Measurements from ENCODE around the gene MOBP. TPM values are rescaled to one million over a fixed set of nuclear protein-coding genes. Genes with fewer than 3 reads are reported as not detected.

The MOBP gene
- total RNA-seq, 4 donors from 2014 or later = not detected

- TF ChIP-seq CTCF (IDR thresholded peaks at IDR 0.05; ENCODE audit: low read depth) = no peak
Measured at GRCh38 chr3:39443530-39443929, 23.9 kb upstream of the MOBP start.

GRCh38 chr3:39445927-39446326 lies 21.6 kb upstream of the MOBP start:
- no peak for TF ChIP-seq CTCF (IDR thresholded peaks at IDR 0.05; ENCODE audit: low read depth)

GRCh38 chr3:39446444-39446843 lies 21.0 kb upstream of the MOBP start:
- no peak for TF ChIP-seq CTCF (IDR thresholded peaks at IDR 0.05; ENCODE audit: low read depth)

GRCh38 chr3:39447637-39448483 lies 19.6 kb upstream of the MOBP start:
- no peak for TF ChIP-seq CTCF (IDR thresholded peaks at IDR 0.05; ENCODE audit: low read depth)

- TF ChIP-seq CTCF (IDR thresholded peaks at IDR 0.05; ENCODE audit: low read depth) = no peak
Measured at GRCh38 chr3:39448506-39449233, 18.8 kb upstream of the MOBP start.

- TF ChIP-seq CTCF (IDR thresholded peaks at IDR 0.05; ENCODE audit: low read depth) = no peak
Measured at GRCh38 chr3:39449796-39450195, 17.7 kb upstream of the MOBP start.

GRCh38 chr3:39453134-39453533 lies 14.3 kb upstream of the MOBP start:
- TF ChIP-seq CTCF (IDR thresholded peaks at IDR 0.05; ENCODE audit: low read depth) = no peak
